Lower lobe of right lung (tissue), 2 donors: ENCODE results near the gene URB2. TPM values are rescaled to one million over a fixed set of nuclear protein-coding genes. Genes with fewer than 3 reads are reported as not detected.
A peak's percentile ranks its signal among the peaks of the same experiment; 100 is the strongest.

Experiments used
- ATAC-seq, 2 donors: fragments of 200-7000 bp; cut with Tn5 transposase; one replicate each; pipeline ENCODE4 v1.9.1; 2020 to 2022; ENCODE audit warnings: mild to moderate bottlenecking in 2 of 2, moderate library complexity in 2 of 2
- DNase-seq: peaks from one replicate; pipeline ENCODE4 v3.0.0-alpha.2; 2020
- H3K27ac ChIP-seq: fragments of 200-600 bp; one replicate; pipeline ENCODE4 v1.8.0; 2022
- H3K27me3 ChIP-seq: fragments of 200-600 bp; one replicate; pipeline ENCODE4 v1.8.0; 2022; ENCODE audit warnings: low read depth
- H3K36me3 ChIP-seq: fragments of 200-600 bp; one replicate; pipeline ENCODE4 v1.8.0; 2022; ENCODE audit warnings: mild to moderate bottlenecking
- H3K4me1 ChIP-seq: fragments of 200-600 bp; one replicate; pipeline ENCODE4 v1.8.0; 2022
- H3K4me3 ChIP-seq: fragments of 200-600 bp; one replicate; pipeline ENCODE4 v1.8.0; 2022; ENCODE audit warnings: mild to moderate bottlenecking
- H3K9me3 ChIP-seq: fragments of 200-600 bp; one replicate; pipeline ENCODE4 v1.8.0; 2022
- CTCF ChIP-seq: fragments of 200-600 bp; IDR thresholded peaks from one replicate; pipeline ENCODE4 v1.8.0; 2022; ENCODE audit warnings: antibody characterized with exemption, mild to moderate bottlenecking
- intact Hi-C: fragments of 100-400 bp; cut with DNase I; formaldehyde crosslinking; loops from one replicate; pipeline ENCODE4 v1.11.0; 2022
- total RNA-seq: library from RNA; stranded (reverse); fragmentation: NEBNext Ultra II Directional; extraction: Animal tissue kit (Norgen Biotek cat#: 25700); gene quantifications from one replicate; pipeline ENCODE4 v1.2.1, GENCODE V29; 2021
- donor health status: DM: no; HTN: yes; CAD: no; lungs with severe emphysema.

The URB2 gene
- total RNA-seq, 1 donor from 2014 or later: 5.8 TPM

DNA sequence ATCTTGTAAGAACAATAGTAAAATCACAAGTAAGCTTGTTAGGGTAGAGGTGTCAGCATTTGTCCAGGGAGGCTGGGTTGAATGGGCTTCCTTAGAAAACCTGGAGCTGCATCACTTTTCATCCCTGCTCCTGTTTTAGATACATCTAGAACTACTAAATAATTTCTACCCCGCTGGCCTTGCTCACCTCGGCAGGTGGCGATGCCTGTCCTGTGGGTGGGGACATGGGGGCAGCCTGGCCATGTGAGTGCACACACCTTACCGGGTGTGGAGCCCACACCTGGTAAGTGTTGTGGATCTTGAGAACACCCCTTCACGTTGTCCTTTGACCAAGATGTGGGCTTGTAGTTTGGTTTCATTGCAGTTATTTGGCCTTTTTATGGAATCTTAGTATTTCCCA is 29.7 kb downstream of the URB2 start:
- H3K27ac ChIP-seq: no peak overlapping the region
- no peaks in the 10 kb centered on the region for H3K9me3 ChIP-seq
- H3K27me3 ChIP-seq: no peaks in the 10 kb centered on the region
- no peaks in the 10 kb centered on the region for H3K4me1 ChIP-seq
- H3K36me3 ChIP-seq: peaks cover 78% of the 10 kb centered on the region
- DNase-seq (no peak), ATAC-seq (no peak)
- intact Hi-C loops: no loop called here
- TF ChIP-seq CTCF: no peak
- no peak overlapping the region for H3K4me3 ChIP-seq

- Histone ChIP-seq H3K9me3 (no peaks in the 10 kb centered on the region), H3K4me1 (peaks cover 8% of the 10 kb centered on the region), H3K36me3 (peaks cover 61% of the 10 kb centered on the region), H3K4me3 (no peak overlapping the region), H3K27ac (no peak overlapping the region), H3K27me3 (no peaks in the 10 kb centered on the region)
- ATAC-seq (no peak), DNase-seq (no peak)
- no peak for TF ChIP-seq CTCF
- intact Hi-C loops: no loop called here
Observed at GRCh38 chr1:229657993-229658755, 32.1 kb downstream of the URB2 start.

DNA sequence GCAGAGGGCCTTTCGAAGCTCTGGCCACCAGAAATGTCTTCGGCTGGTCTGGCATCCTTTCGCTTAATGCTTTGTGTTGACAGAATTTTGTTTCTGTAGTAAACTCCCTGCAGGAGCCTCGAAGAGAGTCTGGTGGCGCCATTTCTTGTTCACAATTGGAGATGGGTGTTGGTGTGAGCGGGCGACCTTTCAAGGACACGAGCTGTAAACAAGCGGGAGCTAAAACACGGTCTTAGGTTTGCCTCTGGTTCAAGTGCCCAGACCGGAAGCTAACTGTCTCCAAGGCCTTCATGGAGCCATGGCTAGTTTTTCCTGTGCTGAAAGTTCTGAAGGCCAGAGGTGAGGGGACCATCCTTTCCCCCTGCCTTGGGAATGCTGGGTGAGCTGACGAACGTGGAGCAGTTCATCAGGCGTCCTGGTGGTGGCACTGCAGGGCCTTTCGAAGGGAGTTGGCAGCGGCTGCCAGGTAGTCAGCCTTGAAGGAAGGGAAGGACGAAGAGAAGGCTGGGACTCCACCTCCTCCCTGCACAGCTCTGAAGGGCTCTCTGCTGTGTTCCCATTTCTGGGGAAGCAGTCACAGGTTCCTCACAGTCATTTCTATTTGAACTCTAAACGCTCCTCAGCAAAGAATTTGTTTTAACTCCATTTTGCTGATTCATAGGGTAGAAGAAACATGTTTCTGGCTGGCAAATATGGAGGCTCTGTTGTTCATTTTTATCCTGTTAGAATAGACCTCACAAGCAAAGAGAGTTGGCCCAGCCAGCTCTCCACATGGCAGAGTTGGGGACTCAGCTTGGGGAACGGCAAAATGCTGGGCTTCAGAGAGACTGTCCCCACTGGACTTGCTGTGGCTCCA is 35.2 kb downstream of the URB2 start:
- peak; percentile 86 for DNase-seq
- Histone ChIP-seq H3K4me1 (peaks cover 8% of the 10 kb centered on the region), H3K36me3 (peaks cover 38% of the 10 kb centered on the region), H3K27ac (no peak overlapping the region), H3K9me3 (no peaks in the 10 kb centered on the region), H3K27me3 (no peaks in the 10 kb centered on the region), H3K4me3 (no peak overlapping the region)
- intact Hi-C loops: no loop called here
- ATAC-seq: peak; percentile 96 to 97
- TF ChIP-seq CTCF: peak; percentile 91

DNA sequence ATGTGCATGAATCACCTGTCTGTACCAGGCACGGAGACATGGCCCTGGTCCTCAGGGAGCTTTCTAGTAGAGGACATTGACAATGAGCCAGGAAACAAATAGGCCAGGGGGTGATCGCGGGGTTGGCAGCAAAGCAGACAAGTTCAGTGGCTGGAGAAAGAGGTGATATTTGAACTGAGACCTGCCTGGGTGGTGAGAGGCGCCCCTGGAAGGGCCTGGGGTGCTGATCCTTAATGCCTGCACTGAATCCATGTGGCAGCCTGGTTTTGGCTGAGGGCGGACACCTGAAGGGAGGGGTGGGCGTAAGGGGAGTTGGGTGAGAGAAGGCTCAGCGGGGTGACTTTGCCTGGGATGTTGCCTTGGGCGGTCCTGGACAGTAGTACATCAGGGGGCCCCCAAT is 35.9 kb downstream of the URB2 start:
- Histone ChIP-seq H3K9me3 (no peaks in the 10 kb centered on the region), H3K4me1 (peaks cover 8% of the 10 kb centered on the region), H3K27me3 (no peaks in the 10 kb centered on the region), H3K27ac (no peak overlapping the region), H3K4me3 (no peak overlapping the region), H3K36me3 (peaks cover 33% of the 10 kb centered on the region)
- intact Hi-C loops: no loop called here
- ATAC-seq (peak in 1 of 2 donors; percentile 33), DNase-seq (no peak)
- TF ChIP-seq CTCF: no peak

DNA sequence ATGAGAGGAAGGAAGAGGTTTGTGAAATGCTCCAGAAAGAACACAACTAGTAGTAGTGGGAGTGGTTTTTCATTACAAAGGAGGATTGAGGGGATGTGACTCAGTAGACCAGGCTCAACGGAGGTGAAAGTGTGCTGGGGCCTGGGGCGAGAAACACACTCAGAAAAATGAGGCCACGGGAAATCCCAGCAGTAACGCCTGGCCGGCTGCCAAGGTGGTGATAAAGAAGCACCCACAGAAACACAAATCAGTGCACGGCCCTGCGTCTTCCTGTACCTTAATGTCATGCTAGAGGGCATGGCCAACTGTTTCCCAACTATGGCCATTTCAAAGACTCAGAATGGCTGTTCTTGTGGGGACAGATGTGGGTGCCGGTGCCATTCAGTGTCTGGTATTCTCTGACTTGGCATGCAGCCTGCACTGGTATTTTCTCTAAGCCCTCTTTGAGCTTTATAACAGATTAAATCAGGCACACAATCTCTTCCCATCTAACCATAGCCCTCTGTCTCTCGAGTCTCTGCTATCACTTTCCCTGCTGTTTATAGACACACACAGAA is 38.2 kb downstream of the URB2 start:
- DNase-seq: no peak
- ATAC-seq: no peak
- peaks cover 8% of the 10 kb centered on the region for H3K4me1 ChIP-seq

More for the DNA sequence above, 38.2 kb downstream of the URB2 start:
- Histone ChIP-seq H3K27me3 (no peaks in the 10 kb centered on the region), H3K9me3 (no peaks in the 10 kb centered on the region), H3K36me3 (peaks cover 12% of the 10 kb centered on the region), H3K27ac (no peak overlapping the region), H3K4me3 (no peak overlapping the region)
- intact Hi-C loops: no loop called here
- no peak for TF ChIP-seq CTCF
